Effector CD4-positive, alpha-beta T cell (primary cell): ENCODE data around the gene MRPL1.

ENCODE experiments used
- DNase-seq: peaks from one replicate; pipeline ENCODE4 v3.0.0-alpha.2; 2020

Gene MRPL1

GRCh38 chr4:77852892-77853495 lies 9.6 kb upstream of the MRPL1 start:
- DNase-seq, result peak; percentile 59

GRCh38 chr4:77854431-77855111 lies 8.1 kb upstream of the MRPL1 start:
- DNase-seq, result peak; percentile 15

- DNase-seq, result no peak
Observed at GRCh38 chr4:77856152-77856551, 6.5 kb upstream of the MRPL1 start.

- DNase-seq, result no peak
Observed at GRCh38 chr4:77859256-77859655, 3.4 kb upstream of the MRPL1 start.

GRCh38 chr4:77861495-77861894 lies 1.1 kb upstream of the MRPL1 start:
- DNase-seq, result no peak

- peak; percentile 8 for DNase-seq
Observed at GRCh38 chr4:77863341-77863740, 711 bp downstream of the MRPL1 start.

- DNase-seq, result no peak
Observed at GRCh38 chr4:77865259-77865658, 2.6 kb downstream of the MRPL1 start.

- no peak for DNase-seq
Observed at GRCh38 chr4:77872723-77873445, 10.3 kb downstream of the MRPL1 start.

- no peak for DNase-seq
Observed at GRCh38 chr4:77877167-77877566, 14.5 kb downstream of the MRPL1 start.

GRCh38 chr4:77877771-77878565 lies 15.3 kb downstream of the MRPL1 start:
- DNase-seq, result no peak

GRCh38 chr4:77880784-77881183 lies 18.2 kb downstream of the MRPL1 start:
- DNase-seq, result no peak

- no peak for DNase-seq
Observed at GRCh38 chr4:77881460-77882295, 19.0 kb downstream of the MRPL1 start.

GRCh38 chr4:77893451-77893850 lies 30.8 kb downstream of the MRPL1 start:
- no peak for DNase-seq

- no peak for DNase-seq
Observed at GRCh38 chr4:77899607-77900006, 37.0 kb downstream of the MRPL1 start.

- DNase-seq, result no peak
Observed at GRCh38 chr4:77903186-77903585, 40.6 kb downstream of the MRPL1 start.

- DNase-seq, result no peak
Observed at GRCh38 chr4:77905651-77906263, 43.1 kb downstream of the MRPL1 start.

GRCh38 chr4:77910676-77911075 lies 48.0 kb downstream of the MRPL1 start:
- DNase-seq, result no peak

- no peak for DNase-seq
Observed at GRCh38 chr4:77911091-77911490, 48.5 kb downstream of the MRPL1 start.

GRCh38 chr4:77911842-77912450 lies 49.3 kb downstream of the MRPL1 start:
- DNase-seq, result no peak

GRCh38 chr4:77913348-77913747 lies 50.7 kb downstream of the MRPL1 start:
- DNase-seq, result no peak

- no peak for DNase-seq
Observed at GRCh38 chr4:77917075-77917474, 54.4 kb downstream of the MRPL1 start.
